OCI-LY3 (cell line): Measurements from ENCODE around the gene SAP30L.

Experiments
- CTCF ChIP-seq: fragments of 200-600, 300-600 bp; sonication (generic); IDR thresholded peaks from 2 replicates; pipeline ENCODE4 v1.5.1; 2014; ENCODE audit warnings: antibody characterized with exemption, low read length, low read depth
- EZH2phosphoT487 ChIP-seq: fragments of 200-600 bp; shearing (Covaris generic); IDR thresholded peaks from 2 replicates; pipeline ENCODE4 v1.6.1; 2018; ENCODE audit warnings: antibody characterized with exemption, mixed run types, low read depth

GRCh38 chr5:154464438-154464837 is 18.6 kb downstream of the SAP30L start:
- TF ChIP-seq CTCF (no peak), EZH2phosphoT487 (no peak)
